A549 (cell line): ENCODE results near the gene CLN6. TPM values are rescaled to one million over a fixed set of nuclear protein-coding genes. Genes with fewer than 3 reads are reported as not detected.

Source experiments
- ATAC-seq, 2 experiments: fragments of 200-7000 bp in 1 of 2; fragments of >200 bp in 1 of 2; cut with Nextera tagmentation in 1 of 2; cut with Tn5 transposase in 1 of 2; 3 replicates each; pipeline versions ENCODE4 v1.8.0 to v1.9.1; 2018 to 2020; ENCODE audit warnings: mild to moderate bottlenecking in 1 of 2, moderate library complexity in 1 of 2
- CTCF ChIA-PET: fragments of 300-600 bp; sonication (Branson Sonifier 250); formaldehyde crosslinking; extraction: SDS; loops from one replicate; lab custom pipeline; 2021; ENCODE audit warnings: antibody characterized with exemption, inconsistent platforms; lab: Yijun Ruan, JAX
- POLR2A ChIA-PET: fragments of 350-600 bp; formaldehyde crosslinking; extraction: SDS; loops from one replicate; lab custom pipeline; 2021; ENCODE audit warnings: antibody characterized with exemption, inconsistent platforms; lab: Yijun Ruan, JAX
- DNase-seq, 2 experiments: peaks; one replicate each; pipeline versions ENCODE4 v3.0.0 to v3.0.0-alpha.2; 2011 to 2016; ENCODE audit warnings: low read depth in 1 of 2, low spot score in 1 of 2
- FAIRE-seq: peaks from 2 replicates; lab custom pipeline; 2011; peaks lifted over from hg19 to GRCh38; lab: Jason Lieb, UNC
- H3K27ac ChIP-seq, 2 experiments: fragments of >200 bp; sonication (Bioruptor Twin); formaldehyde crosslinking; 3 replicates each; pipeline ENCODE4 v1.5.1; 2016 to 2017
- H3K4me1 ChIP-seq: fragments of >200 bp; sonication (Bioruptor Twin); formaldehyde crosslinking; 3 replicates; pipeline ENCODE4 v1.6.1; 2016
- H3K4me2 ChIP-seq: fragments of >200 bp; sonication (Bioruptor Twin); formaldehyde crosslinking; 3 replicates; pipeline ENCODE4 v1.6.1; 2016
- H3K4me3 ChIP-seq: fragments of >200 bp; sonication (Bioruptor Twin); formaldehyde crosslinking; 3 replicates; pipeline ENCODE4 v1.5.1; 2016
- H3K9me3 ChIP-seq: fragments of >200 bp; sonication (Bioruptor Twin); formaldehyde crosslinking; 3 replicates; pipeline ENCODE4 v1.6.1; 2016
- ATOH8 ChIP-seq: fragments of 250-450 bp; sonication (Bioruptor Pico); IDR thresholded peaks from 2 replicates; pipeline ENCODE4 v1.5.0; 2020; ENCODE audit warnings: low read depth, mild to moderate bottlenecking, moderate library complexity
- BCL3 ChIP-seq: fragments of >200 bp; sonication (Bioruptor Twin); formaldehyde crosslinking; IDR thresholded peaks from 3 replicates; pipeline ENCODE4 v1.6.1; 2016
- BHLHE40 ChIP-seq: IDR thresholded peaks from 2 replicates; pipeline ENCODE4 v1.6.1; 2012; ENCODE audit warnings: low read depth, low read length, inconsistent platforms
- CEBPB ChIP-seq, 2 experiments: fragments of >200 bp in 1 of 2; sonication (Bioruptor Twin) in 1 of 2; formaldehyde crosslinking in 1 of 2; IDR thresholded peaks; 2 replicates each; pipeline ENCODE4 v1.6.1; 2012 to 2016
- E2F6 ChIP-seq: IDR thresholded peaks from 2 replicates; pipeline ENCODE4 v1.6.1; 2012; ENCODE audit warnings: low read depth, borderline replicate concordance
- EHF ChIP-seq: fragments of 250-450 bp; sonication (Bioruptor Pico); IDR thresholded peaks from 2 replicates; pipeline ENCODE4 v1.5.0; 2020; ENCODE audit warnings: mild to moderate bottlenecking
- EHMT2 ChIP-seq: fragments of 200-600 bp; sonication (generic); IDR thresholded peaks from 2 replicates; pipeline ENCODE4 v1.6.1; 2016; ENCODE audit warnings: antibody characterized with exemption, low read depth, mild to moderate bottlenecking, moderate library complexity
- ELK1 ChIP-seq: fragments of 150-350 bp; IDR thresholded peaks from 2 replicates; pipeline ENCODE4 v1.6.1; 2014; ENCODE audit warnings: low read depth, mild to moderate bottlenecking, low read length
- EP300 ChIP-seq, 2 experiments: fragments of >200 bp; sonication (Bioruptor Twin); formaldehyde crosslinking; IDR thresholded peaks; 2 replicates in 1 of 2; 3 replicates in 1 of 2; pipeline ENCODE4 v1.6.1; 2016 to 2017
- ESRRA ChIP-seq: fragments of 150-350 bp; IDR thresholded peaks from 2 replicates; pipeline ENCODE4 v1.6.1; 2014; ENCODE audit warnings: mild to moderate bottlenecking, low read length, borderline replicate concordance
- FOSB ChIP-seq: fragments of 250-450 bp; sonication (Bioruptor Pico); IDR thresholded peaks from 2 replicates; pipeline ENCODE4 v1.5.0; 2020; ENCODE audit warnings: mild to moderate bottlenecking, moderate library complexity
- HDAC2 ChIP-seq: fragments of 200-600 bp; sonication (generic); IDR thresholded peaks from 2 replicates; pipeline ENCODE4 v1.6.1; 2016
- HMGXB4 ChIP-seq: fragments of 250-450 bp; sonication (Bioruptor Pico); IDR thresholded peaks from 2 replicates; pipeline ENCODE4 v1.5.0; 2021; ENCODE audit warnings: mild to moderate bottlenecking, moderate library complexity, borderline replicate concordance
- HOXB5 ChIP-seq: fragments of 250-450 bp; sonication (Bioruptor Pico); IDR thresholded peaks from 2 replicates; pipeline ENCODE4 v1.5.0; 2020; ENCODE audit warnings: mild to moderate bottlenecking, moderate library complexity
- JUNB ChIP-seq: fragments of >200 bp; sonication (Bioruptor Twin); formaldehyde crosslinking; IDR thresholded peaks from 2 replicates; pipeline ENCODE4 v1.6.1; 2016
- KDM1A ChIP-seq: fragments of 200-600 bp; sonication (generic); IDR thresholded peaks from 2 replicates; pipeline ENCODE4 v1.6.1; 2016; ENCODE audit warnings: low read depth, mild to moderate bottlenecking
- KDM5A ChIP-seq: fragments of 200-600 bp; sonication (generic); IDR thresholded peaks from 2 replicates; pipeline ENCODE4 v1.6.1; 2016; ENCODE audit warnings: antibody characterized with exemption, mild to moderate bottlenecking
- MAFK ChIP-seq: fragments of 450-650 bp; IDR thresholded peaks from 2 replicates; pipeline ENCODE4 v1.6.1; 2014; ENCODE audit not compliant: partially characterized antibody
- MAZ ChIP-seq: fragments of 150-350 bp; IDR thresholded peaks from 2 replicates; pipeline ENCODE4 v1.6.1; 2014; ENCODE audit warnings: antibody characterized with exemption, low read depth, low read length, borderline replicate concordance
- MYC ChIP-seq: IDR thresholded peaks from 2 replicates; pipeline ENCODE4 v1.6.1; 2012; ENCODE audit warnings: mild to moderate bottlenecking, inconsistent platforms, low read length, improper control_type of control experiment, borderline replicate concordance
- NFE2L2 ChIP-seq: fragments of 150-350 bp; conservative IDR thresholded peaks from 2 replicates; pipeline ENCODE4 v1.6.1; 2014; ENCODE audit warnings: low read length
- PHF8 ChIP-seq: fragments of 200-600 bp; sonication (generic); IDR thresholded peaks from 2 replicates; pipeline ENCODE4 v1.6.1; 2016; ENCODE audit warnings: low read depth, mild to moderate bottlenecking, antibody characterized with exemption, moderate library complexity, borderline replicate concordance
- SREBF2 ChIP-seq: fragments of 450-650 bp; IDR thresholded peaks from 2 replicates; pipeline ENCODE4 v1.6.1; 2014; ENCODE audit warnings: mild to moderate bottlenecking, moderate library complexity
- TFCP2L1 ChIP-seq: fragments of 250-450 bp; sonication (Bioruptor Pico); IDR thresholded peaks from 2 replicates; pipeline ENCODE4 v1.5.0; 2021; ENCODE audit warnings: mild to moderate bottlenecking
- TP53 ChIP-seq: fragments of 250-450 bp; sonication (Bioruptor Pico); IDR thresholded peaks from 2 replicates; pipeline ENCODE4 v1.5.0; 2021; ENCODE audit warnings: mild to moderate bottlenecking, moderate library complexity
- ZNF302 ChIP-seq: fragments of 250-450 bp; sonication (Bioruptor Pico); IDR thresholded peaks from 2 replicates; pipeline ENCODE4 v1.9.0; 2021; ENCODE audit warnings: inconsistent platforms, mild to moderate bottlenecking, moderate library complexity
- ZSCAN20 ChIP-seq: fragments of 250-450 bp; sonication (Bioruptor Pico); IDR thresholded peaks from 2 replicates; pipeline ENCODE4 v1.8.0; 2022; ENCODE audit warnings: mild to moderate bottlenecking, moderate library complexity
- WGBS: methylation state at CpG from one replicate; pipeline ENCODE4 v1.1.6; 2017; ENCODE audit errors: missing lambda C conversion rate; 5-methylcytosine and 5-hydroxymethylcytosine counted together
- polyA plus RNA-seq, 4 experiments: library from polyadenylated mRNA; depleted of rRNA in 3 of 4; stranded (reverse); fragments of >200 nt; fragmentation: RNase III in 1 of 4; extraction: RNeasy Plus Mini Kit Qiagen cat#74134 plus additional on column Dnase treatment in 1 of 4; gene quantifications; 2 replicates in 3 of 4; 3 replicates in 1 of 4; pipeline ENCODE4 v1.2.3, GENCODE V29; 2011 to 2017

Gene CLN6
- polyA plus RNA-seq, 2 of the 4 experiments (the other 2 are of a cell fraction) = 47.5 to 69.7 TPM

DNA sequence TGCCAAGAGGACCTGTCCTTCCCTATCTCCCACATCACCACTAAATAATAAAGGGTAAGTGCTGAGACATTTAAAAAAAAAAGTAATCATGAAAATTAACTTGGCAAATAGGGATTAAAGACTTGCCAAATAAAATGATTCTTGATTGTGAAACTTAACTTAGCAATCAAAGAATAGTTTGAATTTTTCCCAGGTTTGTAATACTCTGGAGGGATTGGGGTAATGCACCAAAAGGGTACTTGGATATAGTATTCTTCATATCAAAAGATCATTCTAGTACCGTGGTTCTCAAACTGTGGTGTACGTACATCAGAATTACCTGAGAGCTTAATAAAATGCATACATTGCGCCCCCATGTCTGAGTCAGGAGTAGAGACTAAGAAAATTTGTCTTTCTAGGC, 52.9 kb downstream of the CLN6 start:
- WGBS = 93% methylated on average over 3 of the region's 3 CpGs
- no peak for TF ChIP-seq EHF
- no peak for TF ChIP-seq HDAC2
- no peak for TF ChIP-seq MAFK
- no peak for TF ChIP-seq ZSCAN20 (CRISPR knock-in tag)
- no peak for TF ChIP-seq KDM5A
- no peak for TF ChIP-seq ATOH8
- TF ChIP-seq HMGXB4 (CRISPR knock-in tag) = no peak
- no peak for TF ChIP-seq E2F6
- TF ChIP-seq BCL3 = no peak
- TF ChIP-seq FOSB (CRISPR knock-in tag) = no peak
- TF ChIP-seq JUNB = no peak
- TF ChIP-seq ZNF302 = no peak
- no peak for TF ChIP-seq NFE2L2
- Histone ChIP-seq H3K4me3 (no peak overlapping the region), H3K4me1 (no peaks in the 10 kb centered on the region), H3K4me2 (no peak overlapping the region), H3K9me3 (no peaks in the 10 kb centered on the region), H3K27ac (no peak overlapping the region)
- DNase-seq (no peak), ATAC-seq (no peak), FAIRE-seq (no peak)
- CTCF ChIA-PET = interaction anchor here (0.6 to 3.0 kb wide), 3 partner anchors 20 to 24 kb away, joined by 3 to 8 read pairs (median 4); no protein-coding TSS in a partner anchor
- POLR2A ChIA-PET = no interaction called here

- DNase-seq (no peak), ATAC-seq (no peak)
- CTCF ChIA-PET = interaction anchor here (0.6 to 3.0 kb wide), 6 partner anchors 10 to 292 kb away, joined by 3 to 8 read pairs (median 3); no protein-coding TSS in a partner anchor
- H3K27ac ChIP-seq = no peak overlapping the region
- no peaks in the 10 kb centered on the region for H3K9me3 ChIP-seq
- H3K4me3 ChIP-seq = no peak overlapping the region
- no peaks in the 10 kb centered on the region for H3K4me1 ChIP-seq
- TF ChIP-seq ELK1 = no peak
- no peak for TF ChIP-seq MYC
- TF ChIP-seq HOXB5 (CRISPR knock-in tag) = no peak
- TF ChIP-seq, all 56 proteins: peak for 0
- POLR2A ChIA-PET = interaction anchor here (1.1 kb wide), 1 partner anchor 336 kb away, joined by 3 read pairs; no protein-coding TSS in a partner anchor
- WGBS = 92% methylated on average over 2 of the region's 2 CpGs
- no peak for FAIRE-seq
- H3K4me2 ChIP-seq = no peak overlapping the region
Measured at GRCh38 chr15:68175526-68175925, 54.0 kb downstream of the CLN6 start.

- DNase-seq = no peak
- POLR2A ChIA-PET = no interaction called here
- WGBS = 88% methylated on average over 4 of the region's 4 CpGs
- no peak for FAIRE-seq
- CTCF ChIA-PET = interaction anchor here (0.7 to 1.1 kb wide), 3 partner anchors 13 to 310 kb away, joined by 3 to 6 read pairs (median 4); no protein-coding TSS in a partner anchor
- no peak overlapping the region for H3K27ac ChIP-seq
- H3K4me3 ChIP-seq = no peak overlapping the region
- H3K9me3 ChIP-seq = no peaks in the 10 kb centered on the region
- H3K4me2 ChIP-seq = no peak overlapping the region
- no peaks in the 10 kb centered on the region for H3K4me1 ChIP-seq
- no peak for ATAC-seq
- TF ChIP-seq EHMT2 (no peak), BHLHE40 (no peak), TFCP2L1 (CRISPR knock-in tag) (no peak), PHF8 (no peak), CEBPB (IDR thresholded peaks at IDR 0.05) (no peak), MAZ (no peak), KDM1A (no peak), TP53 (CRISPR knock-in tag) (no peak), HMGXB4 (CRISPR knock-in tag) (no peak), ESRRA (no peak), SREBF2 (no peak), HDAC2 (no peak), EP300 (IDR thresholded peaks at IDR 0.05) (no peak)
Measured at GRCh38 chr15:68173119-68173518, 56.4 kb downstream of the CLN6 start.
